GM12878 (cell line): ENCODE results near the gene JAKMIP1. TPM values are rescaled to one million over a fixed set of nuclear protein-coding genes. Genes with fewer than 3 reads are reported as not detected.

Experiments used
- ATAC-seq: fragments of 200-7000 bp; cut with Tn5 transposase; 3 replicates; pipeline ENCODE4 v1.9.1; 2020; ENCODE audit warnings: mild to moderate bottlenecking, moderate library complexity
- BruUV-seq: library from RNA; stranded (reverse); fragments of 400-500 nt; replicated peaks from 2 replicates; lab custom pipeline; 2021; lab: Mats Ljungman, UMichigan
- CTCF ChIA-PET: fragments of 300-600 bp; sonication (Branson Sonifier 250); formaldehyde crosslinking; extraction: SDS; loops from one replicate; lab custom pipeline; 2021; ENCODE audit warnings: inconsistent platforms; lab: Yijun Ruan, JAX
- POLR2A ChIA-PET: fragments of 350-600 bp; formaldehyde crosslinking; extraction: SDS; loops from one replicate; lab custom pipeline; 2021; ENCODE audit warnings: inconsistent platforms; lab: Charles Lee
- RAD21 ChIA-PET: fragments of 300-600 bp; sonication (Branson Sonifier 250); formaldehyde crosslinking; loops from one replicate; lab custom pipeline; 2023; ENCODE audit warnings: antibody characterized with exemption; ENCODE audit not compliant: unreplicated experiment; lab: Charles Lee
- SMC1A ChIA-PET: fragments of 300-600 bp; sonication (Branson Sonifier 250); formaldehyde crosslinking; loops from one replicate; lab custom pipeline; 2023; ENCODE audit not compliant: unreplicated experiment, uncharacterized antibody; lab: Charles Lee
- DNase-seq: peaks from one replicate; pipeline ENCODE4 v3.0.0-alpha.2; 2011; ENCODE audit warnings: low read depth, low spot score
- FAIRE-seq: peaks from 3 replicates; lab custom pipeline; 2011; peaks lifted over from hg19 to GRCh38; lab: Jason Lieb, UNC
- H2AFZ ChIP-seq: 2 replicates; pipeline ENCODE4 v1.6.0; 2011; ENCODE audit warnings: low read depth, low read length, control low read depth; ENCODE audit not compliant: control insufficient read depth
- H3K27ac ChIP-seq: 2 replicates; pipeline ENCODE4 v1.5.1; 2011; ENCODE audit warnings: control low read depth; ENCODE audit not compliant: control insufficient read depth, insufficient read depth
- H3K27me3 ChIP-seq, 2 experiments: replicated peaks in 1 of 2; 2 replicates each; pipeline versions ENCODE4 v1.6.0 to v1.6.1; 2011; ENCODE audit warnings: low read length in 1 of 2; ENCODE audit not compliant: control insufficient read depth in 2 of 2, insufficient read depth in 2 of 2
- H3K36me3 ChIP-seq, 2 experiments: 2 replicates each; pipeline ENCODE4 v1.5.1; 2011; ENCODE audit warnings: low read length in 1 of 2; ENCODE audit not compliant: control insufficient read depth in 2 of 2, insufficient read depth in 2 of 2
- H3K4me1 ChIP-seq: 2 replicates; pipeline ENCODE4 v1.6.1; 2011; ENCODE audit warnings: mild to moderate bottlenecking, low read length, moderate library complexity, mixed read lengths; ENCODE audit not compliant: control insufficient read depth, insufficient read depth
- H3K4me2 ChIP-seq: 2 replicates; pipeline ENCODE4 v1.6.0; 2011; ENCODE audit warnings: control low read depth; ENCODE audit not compliant: control insufficient read depth, insufficient read depth
- H3K4me3 ChIP-seq: fragments of 200-600 bp; sonication (generic); 2 replicates; pipeline ENCODE4 v1.5.1; 2016
- H3K79me2 ChIP-seq: 2 replicates; pipeline ENCODE4 v1.6.0; 2011; ENCODE audit warnings: low read length; ENCODE audit not compliant: control insufficient read depth, insufficient read depth
- H3K9ac ChIP-seq: 2 replicates; pipeline ENCODE4 v1.8.0; 2011; ENCODE audit warnings: low read length, control low read depth, mixed read lengths; ENCODE audit not compliant: control insufficient read depth, insufficient read depth
- H3K9me3 ChIP-seq: replicated peaks from 3 replicates; pipeline ENCODE4 v1.5.1; 2011; ENCODE audit warnings: mild to moderate bottlenecking, low read length; ENCODE audit not compliant: control insufficient read depth, insufficient read depth
- H4K20me1 ChIP-seq: 2 replicates; pipeline ENCODE4 v1.6.0; 2011; ENCODE audit not compliant: control insufficient read depth, insufficient read depth
- BCL3 ChIP-seq: IDR thresholded peaks from 2 replicates; pipeline ENCODE4 v1.6.1; 2011; ENCODE audit warnings: borderline replicate concordance, low read depth, mild to moderate bottlenecking, moderate library complexity, low read length; ENCODE audit not compliant: insufficient read depth, poor library complexity, severe bottlenecking
- CHD2 ChIP-seq: IDR thresholded peaks from 2 replicates; pipeline ENCODE4 v1.6.1; 2011; ENCODE audit warnings: low read depth, low read length, improper control_type of control experiment, borderline replicate concordance
- CREM ChIP-seq: IDR thresholded peaks from 2 replicates; pipeline ENCODE4 v1.6.1; 2014; ENCODE audit warnings: antibody characterized with exemption, low read depth
- EGR1 ChIP-seq, 2 experiments: IDR thresholded peaks; 1 replicate in 1 of 2; 2 replicates in 1 of 2; pipeline ENCODE4 v1.6.1; 2011 to 2012; ENCODE audit warnings: low read depth in 2 of 2, low read length in 2 of 2, borderline replicate concordance in 1 of 2, mild to moderate bottlenecking in 1 of 2, moderate library complexity in 1 of 2
- EP300 ChIP-seq, 2 experiments: fragments of 150-350 bp in 1 of 2; IDR thresholded peaks; 2 replicates each; pipeline ENCODE4 v1.6.1; 2011 to 2012; ENCODE audit warnings: low read depth in 2 of 2, low read length in 2 of 2, borderline replicate concordance in 1 of 2, improper control_type of control experiment in 1 of 2, inconsistent platforms in 1 of 2; ENCODE audit not compliant: control insufficient read depth in 1 of 2
- HDAC6 ChIP-seq: fragments of 200-600 bp; sonication (generic); IDR thresholded peaks from one replicate; pipeline ENCODE4 v1.8.0; 2017; ENCODE audit warnings: antibody characterized with exemption; ENCODE audit not compliant: unreplicated experiment
- LARP7 ChIP-seq: fragments of 450-650 bp; IDR thresholded peaks from 2 replicates; pipeline ENCODE4 v1.6.1; 2017; ENCODE audit warnings: mild to moderate bottlenecking
- POLR2A ChIP-seq: IDR thresholded peaks from 2 replicates; pipeline ENCODE4 v1.6.1; 2011; ENCODE audit warnings: low read depth, mild to moderate bottlenecking, low read length
- POLR2AphosphoS5 ChIP-seq: IDR thresholded peaks from 2 replicates; pipeline ENCODE4 v1.6.1; 2011; ENCODE audit warnings: mild to moderate bottlenecking, low read length, inconsistent platforms
- SREBF2 ChIP-seq: IDR thresholded peaks from 2 replicates; pipeline ENCODE4 v1.6.1; 2012; ENCODE audit warnings: mild to moderate bottlenecking, low read length
- STAT3 ChIP-seq: IDR thresholded peaks from 2 replicates; pipeline ENCODE4 v1.6.1; 2011; ENCODE audit warnings: low read depth, low read length, improper control_type of control experiment
- WGBS: methylation state at CpG from one replicate; pipeline ENCODE4 v1.1.6; 2016; ENCODE audit warnings: low lambda C conversion rate; ENCODE audit not compliant: insufficient replicate concordance, insufficient coverage; ENCODE audit errors: missing lambda C conversion rate; 5-methylcytosine and 5-hydroxymethylcytosine counted together
- in situ Hi-C: fragments of 300-500 bp; cut with MboI; formaldehyde crosslinking; loops from 9 replicates; pipeline ENCODE4 v1.14.3; 2018; ENCODE audit warnings: mixed read lengths
- intact Hi-C: fragments of 100-400 bp; cut with micrococcal nuclease; formaldehyde crosslinking; loops from one replicate; pipeline ENCODE4 v1.14.2; 2022; ENCODE audit not compliant: unreplicated experiment
- polyA plus RNA-seq, 11 experiments: library from polyadenylated mRNA; depleted of rRNA in 4 of 11; unstranded in 6 of 11; stranded (reverse) in 5 of 11; fragments of >200 nt; fragmentation: Nextera tagmentation in 4 of 11; fragmentation: Illumina TruSeq in 1 of 11; extraction: Ambion mirVana in 4 of 11; extraction: Trizol in 1 of 11; gene quantifications; 1 replicate in 1 of 11; 2 replicates in 10 of 11; pipeline versions ENCODE4 v1.2.1 to v1.2.3, GENCODE V29; 2011 to 2016; ENCODE audit warnings: inconsistent platforms in 2 of 11, missing spikeins in 2 of 11, low read depth in 1 of 11
- total RNA-seq, 4 experiments: library from RNA; depleted of rRNA in 3 of 4; stranded (reverse); fragments of >200 nt in 3 of 4; fragmentation: Illumina TruSeq in 1 of 4; extraction: Trizol in 1 of 4; gene quantifications; 2 replicates each; pipeline versions ENCODE4 v1.2.1 to v1.2.3, GENCODE V29; 2013 to 2021

The JAKMIP1 gene
- total and polyA plus RNA-seq, 10 of the 15 experiments (the other 5 are each of a cell fraction or from before 2014, with no cell fraction given): 0.52 to 16.7 (median 12.3) TPM

- TF ChIP-seq SREBF2: no peak
- no peak for TF ChIP-seq POLR2A
- TF ChIP-seq POLR2AphosphoS5: no peak
- TF ChIP-seq LARP7: no peak
- TF ChIP-seq EGR1 (IDR thresholded peaks at IDR 0.05; ENCODE audit: borderline replicate concordance in 1 of 2, low read depth in 2 of 2, low read length in 2 of 2): no peak
- no peak for TF ChIP-seq CREM
- TF ChIP-seq HDAC6: no peak
- no peak for TF ChIP-seq STAT3
- TF ChIP-seq EP300 (IDR thresholded peaks at IDR 0.05; ENCODE audit: borderline replicate concordance in 1 of 2, control insufficient read depth in 1 of 2, low read depth in 2 of 2, low read length in 2 of 2): no peak
- TF ChIP-seq CHD2: no peak
- no peak for TF ChIP-seq BCL3
- in situ Hi-C loops: no loop called here
- SMC1A ChIA-PET: no interaction called here
- intact Hi-C loops: no loop called here
- H3K4me3 ChIP-seq: no peak overlapping the region
- no peak for FAIRE-seq
- no peak overlapping the region for H2AFZ ChIP-seq
- 45% methylated on average over 11 of the region's 11 CpGs for WGBS
- no peak overlapping the region for H3K9ac ChIP-seq
- no TSS peak for BruUV-seq
- RAD21 ChIA-PET: no interaction called here
- POLR2A ChIA-PET: no interaction called here
- no peak overlapping the region for H3K4me2 ChIP-seq
- H4K20me1 ChIP-seq: no peaks in the 10 kb centered on the region
- no peak overlapping the region for H3K27ac ChIP-seq
- no peak for DNase-seq
- H3K36me3 ChIP-seq: no peaks in the 10 kb centered on the region
- no peaks in the 10 kb centered on the region for H3K4me1 ChIP-seq
- H3K27me3 ChIP-seq: no peaks in the 10 kb centered on the region; a peak in 1 of 4 replicates
- CTCF ChIA-PET: interaction anchor here (3.2 kb wide), 1 partner anchor 20 kb away, joined by 19 read pairs; no protein-coding TSS in a partner anchor
- no peaks in the 10 kb centered on the region for H3K9me3 ChIP-seq
- no peak for ATAC-seq
- H3K79me2 ChIP-seq: no peaks in the 10 kb centered on the region
Measured at GRCh38 chr4:6017800-6018199, 182.5 kb downstream of the JAKMIP1 start.
